ENCODE measurements around the gene TP53BP1.

The TP53BP1 gene

DNA sequence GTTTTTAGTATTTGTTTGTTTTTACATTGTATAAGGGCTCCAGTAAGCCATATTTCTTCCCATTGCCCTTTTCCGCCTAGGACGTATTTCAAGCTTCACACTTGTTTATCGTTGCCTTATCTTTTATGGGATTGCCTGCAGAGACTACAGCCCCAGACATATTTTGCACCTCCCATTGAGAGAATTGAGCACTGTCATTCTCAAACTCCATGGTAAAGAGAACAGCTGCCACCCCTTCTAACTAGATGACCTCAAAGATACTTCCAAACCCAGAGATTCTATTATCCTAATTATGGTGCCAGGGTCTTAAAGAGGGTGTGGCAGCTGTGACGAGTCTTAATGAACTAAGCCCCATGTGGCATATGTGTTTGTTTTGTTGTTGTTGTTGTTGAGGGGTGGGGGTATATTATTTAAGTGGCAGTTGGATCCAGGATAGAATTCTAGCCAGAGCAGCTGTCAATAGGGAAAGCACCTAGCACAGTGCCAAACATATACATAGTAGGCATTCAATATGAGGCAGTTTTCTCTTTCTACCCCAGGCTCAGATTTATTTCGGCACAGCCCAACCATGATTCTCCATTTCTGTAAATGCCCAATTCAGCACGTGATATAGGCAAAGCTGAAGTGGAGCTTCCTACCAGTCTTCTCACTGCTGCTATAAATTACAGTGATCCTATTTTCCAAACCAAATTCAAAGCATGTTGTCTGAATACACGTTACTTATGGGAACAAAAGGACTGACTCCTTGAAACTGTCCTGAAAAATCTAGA, 932 bp upstream of the TP53BP1 start:
- DNase-seq (ENCODE audit: low read depth in 2 of 2, low spot score in 1 of 2) = no peak

DNA sequence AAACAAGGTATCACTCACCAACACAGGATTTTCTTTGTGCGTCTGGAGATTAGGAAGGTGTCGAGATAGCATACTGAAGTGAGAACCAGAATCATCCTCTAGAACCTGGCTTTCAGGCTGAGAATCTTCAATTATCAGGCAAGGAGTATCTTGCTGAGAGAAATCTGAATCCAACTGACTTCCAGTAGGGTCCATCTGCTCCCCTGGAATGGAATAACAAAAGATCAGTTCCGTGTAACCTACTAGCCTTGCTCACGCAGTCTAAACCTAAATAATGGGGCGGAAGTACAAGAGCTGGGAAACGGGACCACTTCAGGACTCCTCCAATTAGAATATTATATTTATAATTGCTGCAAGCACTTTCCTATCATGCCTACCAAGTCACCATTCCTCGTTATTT, 690 bp downstream of the TP53BP1 start:
- no peak for DNase-seq (ENCODE audit: low read depth in 2 of 2, low spot score in 1 of 2)

DNA sequence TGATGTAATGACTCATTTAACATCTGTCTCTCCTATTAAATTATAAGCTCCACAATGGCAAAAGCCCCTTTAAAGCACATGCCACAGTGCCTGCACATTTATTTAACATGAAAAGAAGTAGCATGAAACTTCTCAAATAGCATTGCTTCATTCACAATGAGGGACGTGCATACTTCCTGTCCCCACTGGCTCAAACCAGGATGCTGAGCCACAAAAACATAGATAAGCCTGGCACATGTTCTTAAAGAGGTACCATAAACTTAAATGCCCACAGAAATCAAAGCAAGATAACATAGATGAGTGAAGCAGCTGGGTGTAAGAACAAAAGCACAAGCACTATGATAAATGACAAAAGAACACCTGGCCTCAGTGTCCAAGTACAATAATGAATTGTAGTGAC, 3.8 kb downstream of the TP53BP1 start:
- DNase-seq (ENCODE audit: low read depth in 2 of 2, low spot score in 1 of 2) = no peak

DNA sequence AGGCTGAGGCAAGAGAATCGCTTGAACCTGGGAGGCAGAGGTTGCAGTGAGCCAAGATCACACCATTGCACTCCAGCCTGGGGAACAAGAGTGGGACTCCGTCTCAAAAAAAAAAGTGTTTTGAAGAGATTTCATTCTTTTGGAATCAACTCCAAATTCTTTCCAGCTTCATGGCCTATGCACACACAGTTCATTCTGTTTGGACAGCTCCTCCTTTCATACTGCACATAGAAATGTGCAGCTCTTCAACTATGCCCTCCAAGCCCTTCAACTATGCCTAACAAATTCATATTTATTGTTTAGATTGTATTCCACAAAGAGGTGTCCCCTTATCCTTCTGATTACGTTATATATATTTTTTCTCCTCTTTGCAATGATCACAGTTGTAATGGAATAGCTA, 4.2 kb downstream of the TP53BP1 start:
- DNase-seq (ENCODE audit: low read depth in 2 of 2, low spot score in 1 of 2) = no peak

DNA sequence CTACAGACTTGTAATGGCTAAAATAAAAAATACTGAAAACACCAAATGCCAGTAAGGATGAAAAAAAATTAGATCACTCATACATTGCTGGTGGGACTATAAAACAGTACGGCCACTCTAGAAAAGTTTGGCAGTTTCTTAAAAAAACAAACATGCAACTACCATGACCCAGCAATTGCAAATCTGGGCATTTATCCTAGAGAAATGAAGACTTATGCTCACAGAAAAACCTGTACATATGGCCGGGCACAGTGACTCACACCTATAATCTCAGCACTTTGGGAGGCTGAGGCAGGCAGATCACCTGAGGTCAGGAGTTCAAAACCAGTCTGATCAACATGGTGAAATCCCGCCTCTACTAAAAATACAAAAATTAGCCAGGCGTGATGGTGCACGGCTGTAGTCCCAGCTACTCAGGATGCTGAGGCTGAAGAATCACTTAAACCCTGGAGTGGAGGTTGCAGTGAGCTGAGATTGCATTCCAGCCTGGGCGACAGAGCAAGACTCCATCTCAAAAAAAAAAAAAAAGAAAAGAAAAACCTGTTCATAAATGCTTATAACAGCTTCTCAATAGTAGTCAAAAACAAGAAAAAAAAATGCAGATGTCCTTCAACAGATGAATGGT, 5.6 kb downstream of the TP53BP1 start:
- no peak for DNase-seq (ENCODE audit: low read depth in 2 of 2, low spot score in 1 of 2)

DNA sequence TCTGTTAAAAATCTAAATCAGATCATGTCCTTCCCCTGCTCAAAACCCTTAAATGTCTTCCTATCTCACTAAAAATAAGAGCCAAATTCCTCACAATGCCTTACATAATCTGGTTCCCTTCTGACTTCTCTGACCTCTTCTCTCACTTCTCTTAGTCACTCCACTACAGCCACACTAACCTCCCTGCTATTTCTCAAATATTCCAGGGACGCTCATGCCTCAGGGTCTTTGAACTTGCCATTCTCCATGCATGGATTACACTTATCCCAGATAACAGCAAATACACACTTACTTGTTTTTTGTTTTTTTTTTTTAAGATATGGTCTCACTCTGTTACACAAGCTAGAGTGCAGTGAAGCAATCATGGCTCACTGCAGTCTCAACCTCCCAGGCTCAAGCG, 8.5 kb downstream of the TP53BP1 start:
- DNase-seq (ENCODE audit: low read depth in 2 of 2, low spot score in 1 of 2) = no peak

DNA sequence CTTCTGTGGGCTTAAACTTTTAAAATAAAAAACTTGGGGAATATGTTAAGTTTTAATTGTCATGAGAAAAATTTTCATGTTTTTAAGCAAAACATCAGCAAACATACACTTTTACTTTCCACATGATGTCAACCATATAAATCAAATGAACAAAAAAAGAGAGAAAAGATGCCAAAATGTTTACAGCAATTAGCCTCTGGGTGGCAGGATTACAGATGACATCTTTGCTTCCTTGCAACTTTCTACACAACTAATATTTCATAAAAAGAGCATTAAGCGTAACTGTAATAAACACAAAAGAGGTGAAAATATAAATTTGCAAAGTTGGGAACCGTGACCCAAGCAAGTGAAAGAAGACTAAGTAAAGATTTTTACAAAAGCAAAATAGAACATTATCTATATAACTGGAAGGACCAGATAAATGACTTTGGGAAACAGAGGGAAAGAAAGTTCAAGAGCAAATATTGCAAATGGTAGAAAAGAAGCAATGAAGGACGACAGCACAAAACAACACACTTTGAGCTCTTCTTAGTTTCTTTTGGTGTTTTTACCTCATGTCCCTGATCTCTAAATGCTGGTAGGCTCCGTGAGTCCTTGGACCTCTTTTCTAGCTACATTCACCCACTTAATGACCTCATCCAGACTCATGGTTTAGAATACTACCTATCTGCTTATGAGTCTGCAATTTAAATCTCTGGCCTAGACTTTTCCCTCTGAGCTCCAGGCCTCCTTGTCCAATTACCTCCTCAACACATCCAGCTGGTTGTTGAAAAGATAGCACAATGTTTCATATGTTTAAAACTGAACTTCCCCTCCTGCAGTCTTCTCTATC, 9.4 kb downstream of the TP53BP1 start:
- no peak for DNase-seq (ENCODE audit: low read depth in 2 of 2, low spot score in 1 of 2)

DNA sequence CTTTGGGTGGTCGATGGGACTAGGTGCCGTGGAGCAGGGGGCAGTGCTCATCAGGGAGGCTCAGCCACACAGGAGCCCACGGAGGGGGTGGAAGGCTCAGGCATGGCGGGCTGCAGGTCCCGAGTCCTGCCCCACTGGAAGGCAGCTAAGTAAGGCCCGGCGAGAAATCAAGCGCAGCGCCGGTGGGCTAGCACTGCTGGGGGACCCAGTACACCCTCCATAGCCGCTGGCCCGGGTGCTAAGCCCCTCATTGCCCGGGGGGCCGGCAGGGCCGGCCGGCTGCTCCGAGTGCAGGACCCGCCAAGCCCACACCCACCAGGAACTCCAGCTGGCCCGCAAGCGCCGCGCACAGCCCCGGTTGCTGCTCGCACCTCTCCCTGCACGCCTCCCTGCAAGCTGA, 19.1 kb downstream of the TP53BP1 start:
- DNase-seq (ENCODE audit: low read depth in 2 of 2, low spot score in 1 of 2) = no peak

DNA sequence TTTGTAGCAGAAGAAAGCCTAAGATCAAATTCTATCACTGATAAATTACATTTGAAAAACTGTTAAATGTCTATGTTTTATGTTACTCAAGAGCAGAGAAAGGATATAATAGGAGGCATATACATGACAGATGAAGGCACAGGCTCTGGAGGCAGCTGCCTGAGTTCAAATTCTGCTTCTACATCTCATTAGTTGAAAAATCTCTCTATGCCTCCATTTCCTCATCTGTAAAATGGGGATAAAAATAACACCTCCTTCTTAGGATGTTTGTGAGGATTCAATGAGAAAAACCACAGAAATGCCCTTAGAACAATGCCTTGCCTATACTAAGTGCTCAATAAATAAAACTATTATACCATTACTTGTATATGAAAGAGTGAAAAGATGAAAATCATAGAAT, 21.0 kb downstream of the TP53BP1 start:
- DNase-seq (ENCODE audit: low read depth in 2 of 2, low spot score in 1 of 2) = no peak

DNA sequence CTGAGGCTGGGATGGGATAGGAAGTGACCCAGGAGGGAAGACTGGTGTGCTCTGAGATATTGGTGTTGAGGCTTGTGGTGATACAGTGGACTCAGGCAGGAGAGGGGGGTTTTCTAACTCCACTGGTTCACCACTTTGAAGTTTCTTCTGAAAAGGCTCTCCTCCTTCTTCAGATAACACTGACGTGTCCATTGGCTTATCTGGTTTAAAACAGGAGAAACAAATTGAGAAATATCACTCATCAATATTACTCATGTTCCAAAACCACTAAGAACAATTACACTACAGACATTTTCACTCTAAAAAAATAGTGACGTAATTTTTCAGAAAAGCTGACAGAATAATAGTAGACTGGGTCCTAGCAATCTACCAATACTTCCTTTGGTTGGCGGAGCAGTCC, 23.1 kb downstream of the TP53BP1 start:
- DNase-seq (ENCODE audit: low read depth in 2 of 2, low spot score in 1 of 2) = no peak

DNA sequence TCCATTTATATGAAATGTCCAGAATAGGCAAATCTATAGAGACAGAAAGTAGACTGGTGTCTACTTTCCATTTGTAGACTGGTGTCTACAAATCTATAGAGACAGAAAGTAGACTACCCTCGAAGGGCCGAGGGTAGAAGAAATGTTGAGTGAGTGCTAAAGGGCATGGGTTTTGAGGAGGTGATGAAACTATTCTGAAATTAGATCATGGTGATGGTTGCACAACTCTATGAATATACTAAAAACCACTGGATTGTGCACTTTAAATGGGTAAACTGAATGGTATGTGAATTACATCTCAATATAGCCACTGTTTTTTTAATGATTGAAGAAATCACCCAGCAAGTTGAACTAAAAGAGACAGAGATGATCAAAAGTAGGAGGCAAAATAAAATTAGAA, 27.9 kb downstream of the TP53BP1 start:
- DNase-seq (ENCODE audit: low read depth in 2 of 2, low spot score in 1 of 2) = no peak

DNA sequence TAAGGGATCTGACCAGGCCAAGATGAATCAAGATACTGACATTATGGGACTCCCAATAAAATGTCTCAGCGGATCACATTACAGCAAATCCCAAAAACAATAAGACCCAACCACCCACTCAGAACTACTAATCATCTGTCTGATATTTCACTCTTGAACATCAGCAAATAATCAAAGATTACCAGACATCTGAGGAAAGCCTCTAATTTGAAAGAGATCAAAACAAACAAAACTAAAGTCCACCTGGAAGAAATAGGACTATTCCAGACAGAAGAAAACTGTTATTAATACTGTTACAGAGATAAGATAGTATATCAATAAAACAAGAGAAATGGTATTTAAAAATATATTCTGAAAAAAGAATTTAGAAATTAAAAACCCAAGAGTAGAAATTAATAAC, 29.0 kb downstream of the TP53BP1 start:
- no peak for DNase-seq (ENCODE audit: low read depth in 2 of 2, low spot score in 1 of 2)

DNA sequence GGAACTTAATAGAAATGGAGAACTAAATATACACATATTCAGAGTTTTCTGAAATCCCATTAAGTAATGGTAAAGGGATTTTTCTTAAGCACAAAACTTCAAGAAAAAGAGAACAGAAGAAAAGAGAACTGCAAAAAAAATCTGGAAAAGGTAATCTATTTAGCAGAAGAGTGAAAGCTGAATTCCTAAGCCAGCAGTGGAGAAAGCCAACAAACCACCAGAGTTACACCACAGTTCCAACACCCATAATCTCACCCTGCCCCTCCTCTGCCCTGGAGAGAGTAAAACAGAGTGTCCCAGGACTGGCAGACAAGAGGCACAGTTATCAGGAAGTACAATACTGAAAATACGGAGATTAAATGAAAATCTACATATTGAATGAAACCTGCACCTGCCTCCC, 29.4 kb downstream of the TP53BP1 start:
- no peak for DNase-seq (ENCODE audit: low read depth in 2 of 2, low spot score in 1 of 2)

DNA sequence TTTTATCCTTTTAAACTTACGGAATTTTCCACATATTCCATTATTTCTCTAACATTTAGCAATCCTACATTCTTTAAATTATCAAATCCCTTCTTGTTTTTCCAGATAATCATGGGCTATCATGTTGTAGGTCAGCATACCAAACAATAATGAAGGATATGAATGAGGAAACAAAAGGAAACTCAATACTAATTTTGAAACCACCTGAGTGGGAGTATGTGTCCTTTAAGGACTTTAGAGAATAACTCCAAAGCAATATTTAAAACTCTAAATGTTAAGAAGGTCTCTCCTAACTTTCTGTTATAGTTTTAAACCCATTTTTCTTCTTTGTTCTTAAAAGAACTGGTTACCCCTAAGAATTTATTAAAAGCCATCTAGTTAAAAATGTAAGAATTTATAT, 43.0 kb downstream of the TP53BP1 start:
- no peak for DNase-seq (ENCODE audit: low read depth in 2 of 2, low spot score in 1 of 2)

DNA sequence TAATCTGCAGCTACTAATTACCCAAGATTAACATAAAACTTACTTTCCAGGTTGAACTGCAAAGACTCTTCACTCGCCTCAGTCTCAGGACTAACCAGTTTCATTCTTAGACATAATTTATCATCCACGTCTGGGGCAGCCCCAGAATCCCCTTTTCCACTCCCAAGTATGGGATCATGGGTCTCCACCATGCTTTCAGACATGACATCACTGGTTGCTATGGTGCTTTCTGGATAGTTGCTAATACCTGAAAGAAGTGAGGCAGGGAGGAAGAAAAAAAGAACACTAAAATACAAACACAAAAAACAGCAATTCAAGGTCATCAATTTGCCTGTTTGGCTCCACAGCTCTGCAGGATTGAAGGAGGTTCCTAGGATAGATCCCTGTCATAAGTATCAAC, 46.6 kb downstream of the TP53BP1 start:
- no peak for DNase-seq (ENCODE audit: low read depth in 2 of 2, low spot score in 1 of 2)

DNA sequence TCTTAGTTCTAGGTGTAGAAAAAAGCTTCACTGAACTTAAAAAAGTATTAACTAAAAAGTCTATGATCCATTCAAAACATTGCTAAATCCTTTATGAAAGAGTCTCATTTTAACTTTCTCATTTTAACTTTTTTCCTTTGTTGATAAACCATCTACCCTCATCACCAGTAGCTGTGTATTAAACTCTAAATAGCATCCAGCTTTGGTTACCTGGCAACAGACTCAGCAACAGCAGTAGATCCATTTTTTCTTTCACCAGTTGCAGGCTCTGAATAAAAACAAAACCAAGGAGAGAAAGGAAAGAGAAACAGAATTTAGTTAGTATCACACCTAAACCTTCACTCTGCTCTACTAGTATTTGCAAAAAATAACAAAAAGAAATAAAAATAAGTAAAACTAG, 51.6 kb downstream of the TP53BP1 start:
- DNase-seq (ENCODE audit: low read depth in 2 of 2, low spot score in 1 of 2) = no peak

DNA sequence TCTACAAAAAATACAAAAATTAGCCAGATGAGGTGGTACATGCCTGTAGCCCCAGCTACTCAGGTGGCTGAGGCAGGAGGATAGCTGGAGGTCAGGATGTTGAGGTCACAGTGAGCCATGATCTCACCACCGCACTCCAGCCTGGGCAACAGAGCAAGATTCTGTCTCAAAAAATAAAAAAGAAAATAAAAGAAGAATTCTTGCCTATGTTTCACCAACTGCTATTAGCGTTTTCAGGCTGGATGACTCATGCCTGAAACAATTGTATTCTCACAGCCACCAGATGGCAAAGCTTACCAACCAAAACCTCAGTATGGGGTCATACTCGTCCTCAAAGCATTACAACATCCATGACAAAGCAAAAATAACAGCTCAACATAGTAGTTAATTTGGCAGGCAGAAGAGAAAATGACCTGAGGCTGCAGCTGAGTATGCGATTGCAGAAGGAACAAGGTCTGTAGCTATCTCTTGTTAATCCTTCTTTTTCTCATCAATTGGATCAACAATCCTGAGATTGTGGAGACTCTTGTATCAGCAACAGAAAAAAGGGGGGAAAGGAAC, 52.2 kb downstream of the TP53BP1 start:
- DNase-seq (ENCODE audit: low read depth in 2 of 2, low spot score in 1 of 2) = no peak

DNA sequence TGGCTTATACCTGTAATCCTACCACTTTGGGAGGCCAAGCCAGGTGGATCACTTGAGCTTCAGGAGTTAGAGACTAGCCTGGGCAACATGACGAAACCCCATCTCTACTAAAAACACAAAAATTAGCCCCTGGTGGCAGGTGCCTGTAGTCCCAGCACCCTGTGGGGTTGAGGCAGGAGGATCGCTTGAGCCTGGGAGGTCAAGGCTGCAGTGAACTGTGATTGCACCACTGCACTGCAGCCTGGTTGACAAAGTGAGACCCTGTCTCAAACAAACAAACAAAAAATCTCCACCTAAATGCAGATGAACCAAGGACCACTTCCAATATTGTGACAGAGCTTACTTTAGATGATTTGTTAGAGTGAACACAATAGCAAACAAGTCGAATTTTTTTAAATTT, 53.7 kb downstream of the TP53BP1 start:
- DNase-seq (ENCODE audit: low read depth in 2 of 2, low spot score in 1 of 2) = no peak

DNA sequence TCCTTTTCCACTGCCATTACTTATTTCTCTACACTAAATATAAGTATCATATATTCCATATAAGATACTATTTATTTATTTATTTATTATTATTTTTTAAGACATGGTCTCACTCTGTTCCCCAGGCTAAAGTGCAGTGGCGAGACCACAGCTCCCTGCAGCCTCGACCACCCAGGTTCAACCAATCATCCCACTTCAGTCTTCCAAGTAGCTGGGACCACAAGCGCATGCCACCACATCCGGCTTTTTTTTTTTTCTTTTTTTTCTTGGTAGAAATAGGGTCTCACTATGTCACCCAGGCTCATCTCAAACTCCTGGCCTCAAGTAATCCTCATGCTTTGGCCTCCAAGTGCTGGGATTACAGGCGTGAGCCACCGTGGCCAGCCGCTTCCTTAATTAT, 56.6 kb downstream of the TP53BP1 start:
- DNase-seq (ENCODE audit: low read depth in 2 of 2, low spot score in 1 of 2) = no peak

DNA sequence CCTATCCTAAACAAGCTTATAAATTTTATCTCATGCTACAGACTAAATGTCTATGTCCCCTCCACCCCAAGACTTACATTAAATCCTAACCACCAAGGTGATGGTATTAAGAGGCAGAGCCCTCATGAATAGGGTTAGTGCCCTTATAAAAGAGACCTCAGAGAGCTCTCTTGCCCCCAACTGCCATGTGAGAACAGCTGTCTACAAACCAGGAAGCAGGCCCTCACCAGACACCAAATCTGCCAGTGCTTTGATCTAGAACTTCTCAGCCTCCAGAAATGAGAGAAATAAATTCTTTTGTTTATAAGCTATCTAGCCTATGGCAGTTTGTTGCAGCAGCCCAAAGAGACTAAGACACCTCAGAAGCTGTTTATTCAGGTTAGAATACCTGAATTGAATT, 58.5 kb downstream of the TP53BP1 start:
- DNase-seq (ENCODE audit: low read depth in 2 of 2, low spot score in 1 of 2) = no peak

DNA sequence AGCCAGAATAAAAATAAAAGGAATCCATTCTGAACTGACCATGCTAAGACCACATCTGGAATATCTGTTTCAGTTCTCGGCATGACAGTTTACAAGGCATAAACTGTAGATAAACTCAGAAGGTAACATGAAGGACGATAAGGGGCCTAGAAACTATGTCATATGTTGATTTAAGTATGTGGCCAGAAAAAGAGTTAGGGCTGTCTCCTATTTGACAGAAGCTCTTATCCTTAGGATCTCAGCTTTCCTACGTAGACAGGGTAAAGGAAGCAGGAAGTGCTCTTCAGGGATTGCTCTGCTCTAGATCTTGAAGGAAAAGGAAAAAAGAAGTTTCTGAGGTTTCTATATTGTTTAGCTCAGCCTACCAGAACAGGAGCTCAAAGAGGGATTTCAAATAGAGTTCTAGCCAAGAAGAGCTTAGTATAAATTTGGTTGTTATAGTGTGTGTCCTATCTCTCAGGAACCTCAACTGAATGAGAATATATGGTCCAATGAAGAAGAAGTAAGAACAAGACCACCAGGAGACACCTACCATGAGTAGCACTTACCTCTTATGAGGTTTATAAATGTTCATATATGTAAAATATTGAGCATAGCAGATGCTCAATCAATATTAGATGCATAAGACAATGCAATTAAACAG, 59.2 kb downstream of the TP53BP1 start:
- no peak for DNase-seq (ENCODE audit: low read depth in 2 of 2, low spot score in 1 of 2)

Data from stimulated activated CD8-positive, alpha-beta memory T cell treated with anti-CD3 and anti-CD28 coated beads, Interleukin-4, amount 100 ng/mL, for 1 hour (primary cell).